ENCODE measurements around the gene PGLYRP3.

PGLYRP3 gene

DNA sequence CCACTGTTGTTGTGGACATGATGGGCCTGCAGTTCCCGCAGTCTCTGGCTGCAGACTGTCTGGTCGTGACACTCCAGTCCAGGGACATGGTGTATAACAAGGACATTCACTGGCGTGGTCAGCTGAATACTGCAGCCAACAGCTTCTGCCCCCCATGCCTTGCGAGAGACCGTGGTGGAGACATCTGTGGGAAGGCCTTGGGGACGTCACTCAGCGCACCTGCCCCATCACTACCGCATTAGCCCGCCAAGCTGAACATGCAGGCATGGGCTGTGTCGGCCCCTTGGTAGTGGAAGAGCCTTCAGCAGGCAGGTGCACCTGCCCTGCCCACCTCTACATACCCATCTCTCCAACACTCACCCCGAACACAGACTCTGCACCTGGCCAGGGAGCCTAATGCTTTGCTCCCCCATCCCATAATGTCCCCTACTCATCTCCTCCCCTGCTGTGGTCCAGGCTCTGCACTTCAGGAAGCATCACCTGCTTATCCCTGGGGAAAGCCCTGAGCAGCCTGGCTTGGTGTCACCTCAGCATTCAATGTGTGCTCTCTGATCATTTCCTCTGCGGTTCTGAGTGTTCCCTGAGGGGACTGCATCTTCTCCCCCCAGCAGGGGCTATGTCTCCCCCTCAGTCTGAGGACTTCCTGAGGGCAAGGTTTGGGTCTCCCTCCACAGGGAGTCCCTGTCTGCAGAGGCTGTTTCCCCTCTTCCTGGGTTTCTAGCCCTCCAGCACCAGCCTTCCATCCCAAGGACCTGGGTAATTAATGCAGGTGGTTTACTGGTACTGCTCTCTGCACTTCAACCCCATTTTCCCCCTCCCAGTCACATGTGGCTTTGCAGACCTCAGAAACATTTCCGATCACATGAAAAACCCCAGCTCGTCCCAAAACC is 32.7 kb upstream of the PGLYRP3 start:
- no peak overlapping the region for H3K9ac ChIP-seq (ENCODE audit: low read depth, low read length)
- H3K4me1 ChIP-seq (ENCODE audit: control insufficient read depth, insufficient read depth, low read length), result no peaks in the 10 kb centered on the region
- H3K27me3 ChIP-seq (ENCODE audit: control insufficient read depth, insufficient read depth, low read length), result peaks cover 68% of the 10 kb centered on the region
- H3K4me2 ChIP-seq (ENCODE audit: low read length), result no peak overlapping the region
- no peaks in the 10 kb centered on the region for H3K9me3 ChIP-seq (replicated peaks; ENCODE audit: low read length)
- no peaks in the 10 kb centered on the region for H3K36me3 ChIP-seq (ENCODE audit: insufficient read depth, low read length)
- H3K4me3 ChIP-seq (ENCODE audit: low read length), result no peak overlapping the region

- H3K4me2 ChIP-seq (ENCODE audit: low read length), result no peak overlapping the region
- H3K4me3 ChIP-seq (ENCODE audit: low read length), result no peak overlapping the region
- H3K27me3 ChIP-seq (ENCODE audit: control insufficient read depth, insufficient read depth, low read length), result peaks cover 64% of the 10 kb centered on the region
- H3K4me1 ChIP-seq (ENCODE audit: control insufficient read depth, insufficient read depth, low read length), result no peaks in the 10 kb centered on the region
- H3K36me3 ChIP-seq (ENCODE audit: insufficient read depth, low read length), result no peaks in the 10 kb centered on the region
- no peaks in the 10 kb centered on the region for H3K9me3 ChIP-seq (replicated peaks; ENCODE audit: low read length)
- no peak overlapping the region for H3K9ac ChIP-seq (ENCODE audit: low read depth, low read length)
These were observed 31.9 kb upstream of the PGLYRP3 start for GRCh38 chr1:153344718-153345025.

DNA sequence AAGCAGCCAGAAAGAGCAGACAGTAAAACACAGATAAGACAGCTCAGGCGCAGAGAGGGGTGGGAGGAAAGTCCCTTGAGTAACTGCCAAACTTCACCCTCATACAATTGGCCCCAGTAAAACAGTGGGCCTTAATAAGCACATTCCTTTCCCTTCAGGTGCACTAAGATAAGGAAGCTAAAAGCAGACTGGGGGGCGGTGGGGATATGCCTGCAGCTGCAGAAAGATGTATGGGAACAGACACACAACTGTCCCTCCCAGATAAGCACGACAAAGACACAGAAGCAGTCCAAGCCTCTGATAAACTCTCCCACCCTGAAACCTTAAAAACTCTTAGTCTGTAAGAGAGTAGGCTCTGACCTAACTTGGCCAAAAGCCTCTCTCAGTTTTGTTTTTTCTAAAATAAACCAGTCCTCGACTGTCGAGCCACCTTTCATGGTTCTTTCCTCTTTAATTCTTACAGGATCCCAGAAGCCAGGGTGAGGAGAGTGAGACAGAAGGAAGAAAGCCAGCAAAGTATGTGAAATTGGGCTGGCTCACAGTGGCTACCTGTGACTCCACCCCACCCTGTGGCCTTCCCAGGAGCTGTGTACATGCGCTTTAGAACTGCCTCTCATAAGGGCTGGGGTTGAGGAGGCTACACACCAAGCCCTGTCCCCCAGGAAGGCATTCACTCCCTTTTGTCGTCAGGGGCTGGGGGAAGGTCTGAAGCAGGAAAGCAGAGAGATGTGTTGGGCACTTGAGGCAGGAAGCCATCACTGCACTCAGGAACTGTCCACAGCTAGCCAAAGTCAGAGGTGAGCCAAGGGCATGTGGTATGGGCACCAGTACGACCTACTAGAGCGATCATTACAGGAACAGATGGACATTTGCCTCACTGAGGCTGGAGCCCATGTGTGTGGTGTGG is 31.3 kb upstream of the PGLYRP3 start:
- H3K4me2 ChIP-seq (ENCODE audit: low read length), result no peak overlapping the region
- H3K27me3 ChIP-seq (ENCODE audit: control insufficient read depth, insufficient read depth, low read length), result peaks cover 60% of the 10 kb centered on the region
- H3K4me3 ChIP-seq (ENCODE audit: low read length), result no peak overlapping the region
- H3K9me3 ChIP-seq (replicated peaks; ENCODE audit: low read length), result no peaks in the 10 kb centered on the region
- no peaks in the 10 kb centered on the region for H3K4me1 ChIP-seq (ENCODE audit: control insufficient read depth, insufficient read depth, low read length)
- H3K36me3 ChIP-seq (ENCODE audit: insufficient read depth, low read length), result no peaks in the 10 kb centered on the region
- H3K9ac ChIP-seq (ENCODE audit: low read depth, low read length), result no peak overlapping the region

GRCh38 chr1:153343040-153343681 is 30.4 kb upstream of the PGLYRP3 start:
- H3K9me3 ChIP-seq (replicated peaks; ENCODE audit: low read length), result no peaks in the 10 kb centered on the region
- no peaks in the 10 kb centered on the region for H3K36me3 ChIP-seq (ENCODE audit: insufficient read depth, low read length)
- H3K4me3 ChIP-seq (ENCODE audit: low read length), result no peak overlapping the region
- no peaks in the 10 kb centered on the region for H3K4me1 ChIP-seq (ENCODE audit: control insufficient read depth, insufficient read depth, low read length)
- no peak overlapping the region for H3K9ac ChIP-seq (ENCODE audit: low read depth, low read length)
- peaks cover 55% of the 10 kb centered on the region for H3K27me3 ChIP-seq (ENCODE audit: control insufficient read depth, insufficient read depth, low read length)
- no peak overlapping the region for H3K4me2 ChIP-seq (ENCODE audit: low read length)

DNA sequence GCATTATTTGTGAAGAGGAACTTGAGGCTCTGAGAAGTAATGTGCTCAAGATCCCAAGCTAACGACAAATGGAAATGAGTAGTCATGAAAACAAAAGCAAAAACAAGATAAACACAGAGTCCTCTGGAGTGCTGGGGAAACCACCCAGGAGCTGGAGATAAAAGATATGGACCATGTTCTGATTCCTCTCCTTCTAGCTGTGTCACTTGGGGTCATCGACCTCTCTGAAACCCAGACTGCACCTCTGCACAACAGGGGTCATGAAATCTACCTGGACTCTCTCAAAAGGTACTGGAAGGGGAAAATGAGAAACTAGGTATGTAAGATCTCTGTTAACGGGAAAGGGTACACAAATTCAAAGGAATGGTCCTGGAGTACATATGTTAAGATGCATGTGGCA is 29.4 kb upstream of the PGLYRP3 start:
- Histone ChIP-seq H3K4me3 (ENCODE audit: low read length) (no peak overlapping the region), H3K4me1 (ENCODE audit: control insufficient read depth, insufficient read depth, low read length) (no peaks in the 10 kb centered on the region), H3K27me3 (ENCODE audit: control insufficient read depth, insufficient read depth, low read length) (peaks cover 48% of the 10 kb centered on the region), H3K9ac (ENCODE audit: low read depth, low read length) (no peak overlapping the region), H3K36me3 (ENCODE audit: insufficient read depth, low read length) (no peaks in the 10 kb centered on the region), H3K4me2 (ENCODE audit: low read length) (no peak overlapping the region), H3K9me3 (replicated peaks; ENCODE audit: low read length) (no peaks in the 10 kb centered on the region)

DNA sequence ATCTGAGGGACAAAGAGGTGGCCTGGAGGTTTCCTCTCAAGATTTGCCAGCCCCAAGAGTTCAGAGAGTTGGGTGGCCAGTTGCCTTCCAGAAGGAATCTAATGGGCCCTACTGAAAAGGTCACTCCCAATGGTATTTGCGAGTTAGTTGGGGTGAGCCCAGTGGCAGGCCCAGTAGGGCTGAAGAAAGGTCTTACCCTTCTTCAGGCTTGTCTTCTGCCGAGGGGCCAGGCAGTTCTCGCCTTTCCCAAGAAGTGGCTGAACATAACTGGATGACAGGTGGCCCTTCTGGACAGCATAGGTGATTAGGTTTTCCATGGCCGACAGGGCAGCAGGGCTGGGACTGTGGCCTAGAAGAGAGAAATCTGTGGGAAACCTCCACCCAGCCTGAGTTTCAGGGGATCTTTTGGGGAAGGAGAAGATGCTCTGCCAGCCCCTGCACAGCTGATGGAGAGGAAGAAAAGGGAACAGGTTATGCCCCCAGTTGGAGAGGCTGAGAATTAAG is 28.7 kb upstream of the PGLYRP3 start:
- no peak overlapping the region for H3K9ac ChIP-seq (ENCODE audit: low read depth, low read length)
- H3K9me3 ChIP-seq (replicated peaks; ENCODE audit: low read length), result no peaks in the 10 kb centered on the region
- H3K36me3 ChIP-seq (ENCODE audit: insufficient read depth, low read length), result no peaks in the 10 kb centered on the region
- no peaks in the 10 kb centered on the region for H3K4me1 ChIP-seq (ENCODE audit: control insufficient read depth, insufficient read depth, low read length)
- no peak overlapping the region for H3K4me3 ChIP-seq (ENCODE audit: low read length)
- H3K4me2 ChIP-seq (ENCODE audit: low read length), result no peak overlapping the region
- H3K27me3 ChIP-seq (ENCODE audit: control insufficient read depth, insufficient read depth, low read length), result peaks cover 44% of the 10 kb centered on the region

DNA sequence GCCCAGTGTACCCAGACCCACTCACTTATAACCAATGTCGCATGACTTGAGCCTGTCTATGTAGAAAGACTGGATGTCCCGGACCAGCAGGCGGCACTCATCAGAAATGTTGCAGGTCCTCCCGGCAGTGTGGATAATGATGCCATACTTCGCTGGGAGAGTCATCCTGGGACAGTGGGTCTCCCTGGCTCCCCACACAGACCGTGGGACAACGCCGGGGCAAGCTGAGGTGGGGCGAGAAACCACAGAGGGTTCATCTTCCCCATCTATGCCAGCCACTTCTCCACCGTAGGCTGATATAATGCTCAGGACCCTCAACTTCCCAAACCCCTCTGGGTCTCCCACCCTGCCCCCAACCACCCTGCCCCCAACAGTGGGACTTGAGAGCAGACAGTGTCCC is 27.6 kb upstream of the PGLYRP3 start:
- no peaks in the 10 kb centered on the region for H3K36me3 ChIP-seq (ENCODE audit: insufficient read depth, low read length)
- H3K4me1 ChIP-seq (ENCODE audit: control insufficient read depth, insufficient read depth, low read length), result no peaks in the 10 kb centered on the region
- no peak overlapping the region for H3K4me2 ChIP-seq (ENCODE audit: low read length)
- H3K9ac ChIP-seq (ENCODE audit: low read depth, low read length), result no peak overlapping the region
- H3K9me3 ChIP-seq (replicated peaks; ENCODE audit: low read length), result no peaks in the 10 kb centered on the region
- H3K4me3 ChIP-seq (ENCODE audit: low read length), result no peak overlapping the region
- peaks cover 38% of the 10 kb centered on the region for H3K27me3 ChIP-seq (ENCODE audit: control insufficient read depth, insufficient read depth, low read length)

- Histone ChIP-seq H3K9me3 (replicated peaks; ENCODE audit: low read length) (no peaks in the 10 kb centered on the region), H3K36me3 (ENCODE audit: insufficient read depth, low read length) (no peaks in the 10 kb centered on the region)
These were observed 27.1 kb upstream of the PGLYRP3 start for GRCh38 chr1:153339802-153340201.

DNA sequence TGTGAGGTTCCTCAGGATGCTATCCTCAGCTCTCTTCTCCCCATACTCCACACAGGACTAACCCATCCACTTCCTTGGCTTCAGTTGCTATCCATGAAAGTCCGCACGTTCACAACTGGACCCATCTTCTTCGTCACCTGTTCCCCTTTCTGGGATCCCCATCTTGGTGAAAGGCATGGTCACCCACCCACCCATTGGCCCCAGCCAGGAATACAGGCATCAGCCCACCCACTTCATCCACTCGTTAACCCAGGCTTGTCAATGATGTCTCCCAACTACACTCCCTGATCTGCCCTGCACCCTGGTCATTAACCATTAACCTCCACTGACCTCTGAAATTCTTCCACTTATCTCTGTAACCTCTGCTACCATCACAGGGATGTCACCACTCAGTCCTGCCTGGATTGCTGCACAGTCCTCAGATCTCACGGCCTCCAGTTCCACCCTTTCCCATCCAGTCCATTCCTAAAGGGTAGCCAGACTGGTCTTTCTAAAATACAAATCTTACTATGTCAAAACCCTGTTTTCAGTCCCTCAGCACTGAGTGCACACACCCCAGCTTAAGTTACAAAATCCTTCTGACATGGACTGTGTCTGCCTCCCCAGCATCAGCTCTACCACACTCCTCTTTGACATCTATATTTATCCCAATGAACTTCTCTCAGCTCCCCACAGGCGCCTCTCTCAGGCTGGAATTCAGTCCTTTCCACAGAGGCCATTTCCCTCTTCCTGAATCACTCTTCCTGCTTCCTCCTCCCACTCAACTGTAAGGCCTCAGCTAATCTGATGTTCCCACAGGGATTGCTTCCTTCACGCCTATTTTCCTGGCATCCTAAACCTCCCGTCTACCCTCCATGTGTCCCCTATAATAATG is 25.5 kb upstream of the PGLYRP3 start:
- H3K9me3 ChIP-seq (replicated peaks; ENCODE audit: low read length), result no peaks in the 10 kb centered on the region
- H3K4me2 ChIP-seq (ENCODE audit: low read length), result no peak overlapping the region
- H3K27me3 ChIP-seq (ENCODE audit: control insufficient read depth, insufficient read depth, low read length), result peaks cover 23% of the 10 kb centered on the region
- no peaks in the 10 kb centered on the region for H3K4me1 ChIP-seq (ENCODE audit: control insufficient read depth, insufficient read depth, low read length)
- no peak overlapping the region for H3K4me3 ChIP-seq (ENCODE audit: low read length)
- no peak overlapping the region for H3K9ac ChIP-seq (ENCODE audit: low read depth, low read length)
- H3K36me3 ChIP-seq (ENCODE audit: insufficient read depth, low read length), result no peaks in the 10 kb centered on the region

More at GRCh38 chr1:153339802-153340201, 27.1 kb upstream of the PGLYRP3 start:
- H3K4me2 ChIP-seq (ENCODE audit: low read length), result no peak overlapping the region
- no peak overlapping the region for H3K9ac ChIP-seq (ENCODE audit: low read depth, low read length)
- H3K27me3 ChIP-seq (ENCODE audit: control insufficient read depth, insufficient read depth, low read length), result peaks cover 33% of the 10 kb centered on the region
- H3K4me1 ChIP-seq (ENCODE audit: control insufficient read depth, insufficient read depth, low read length), result no peaks in the 10 kb centered on the region
- no peak overlapping the region for H3K4me3 ChIP-seq (ENCODE audit: low read length)

- Histone ChIP-seq H3K9me3 (replicated peaks; ENCODE audit: low read length) (no peaks in the 10 kb centered on the region), H3K4me3 (ENCODE audit: low read length) (no peak overlapping the region), H3K4me1 (ENCODE audit: control insufficient read depth, insufficient read depth, low read length) (no peaks in the 10 kb centered on the region), H3K36me3 (ENCODE audit: insufficient read depth, low read length) (no peaks in the 10 kb centered on the region), H3K9ac (ENCODE audit: low read depth, low read length) (no peak overlapping the region), H3K27me3 (ENCODE audit: control insufficient read depth, insufficient read depth, low read length) (peaks cover 9% of the 10 kb centered on the region), H3K4me2 (ENCODE audit: low read length) (no peak overlapping the region)
These were observed 23.9 kb upstream of the PGLYRP3 start for GRCh38 chr1:153336650-153337049.

All from skeletal muscle satellite cell (primary cell).